NT2/D1 (cell line): Measurements from ENCODE around the gene CHST15.

Experiments
- YY1 ChIP-seq: IDR thresholded peaks from 2 replicates; pipeline ENCODE4 v1.6.1; 2011; ENCODE audit not compliant: insufficient read length, insufficient read depth
- ZNF274 ChIP-seq: IDR thresholded peaks from 2 replicates; pipeline ENCODE4 v1.6.1; 2011; ENCODE audit warnings: mild to moderate bottlenecking, low read depth, low read length

GRCh38 chr10:124003070-124003419, 90.4 kb downstream of the CHST15 start:
- no peak for TF ChIP-seq ZNF274
- no peak for TF ChIP-seq YY1
